Neural progenitor cell (in vitro differentiated cells): ENCODE data around the gene CD70. TPM values are rescaled to one million over a fixed set of nuclear protein-coding genes. Genes with fewer than 3 reads are reported as not detected.

ENCODE experiments used
- DNase-seq: peaks from one replicate; pipeline ENCODE4 v3.0.0-alpha.2; 2016; ENCODE audit warnings: low spot score
- H2AFZ ChIP-seq: fragments of 200-600 bp; sonication (generic); replicated peaks from 2 replicates; pipeline ENCODE4 v1.6.1; 2016; ENCODE audit warnings: antibody characterized with exemption
- H3F3A ChIP-seq: fragments of 200-600 bp; sonication (generic); 2 replicates; pipeline ENCODE4 v1.6.1; 2016; ENCODE audit warnings: antibody characterized with exemption, low read depth
- H3K27ac ChIP-seq: fragments of 200-600 bp; sonication (generic); 2 replicates; pipeline ENCODE4 v1.5.1; 2016; ENCODE audit warnings: mild to moderate bottlenecking
- H3K27me3 ChIP-seq: fragments of 200-600 bp; sonication (generic); 2 replicates; pipeline ENCODE4 v1.6.1; 2016; ENCODE audit warnings: mild to moderate bottlenecking, moderate library complexity
- H3K36me3 ChIP-seq: fragments of 200-600 bp; sonication (generic); 2 replicates; pipeline ENCODE4 v1.5.1; 2016
- H3K4me1 ChIP-seq: fragments of 200-600 bp; sonication (generic); 2 replicates; pipeline ENCODE4 v1.6.1; 2016; ENCODE audit warnings: mixed run types
- H3K4me2 ChIP-seq: fragments of 200-600 bp; sonication (generic); 2 replicates; pipeline ENCODE4 v1.6.1; 2016
- H3K4me3 ChIP-seq: fragments of 200-600 bp; sonication (generic); 2 replicates; pipeline ENCODE4 v1.5.1; 2016
- H3K79me2 ChIP-seq: fragments of 200-600 bp; sonication (generic); 2 replicates; pipeline ENCODE4 v1.6.1; 2016; ENCODE audit warnings: low read depth
- H3K9ac ChIP-seq: fragments of 200-600 bp; sonication (generic); 2 replicates; pipeline ENCODE4 v1.6.1; 2016
- H3K9me3 ChIP-seq: fragments of 200-600 bp; sonication (generic); 2 replicates; pipeline ENCODE4 v1.5.1; 2016; ENCODE audit warnings: low read depth
- H4K20me1 ChIP-seq: fragments of 200-600 bp; sonication (generic); 2 replicates; pipeline ENCODE4 v1.6.1; 2016; ENCODE audit warnings: low read depth
- H3K27ac Mint-ChIP-seq: 3 replicates; pipeline ENCODE4 v1.8.0; 2021; ENCODE audit warnings: mixed read lengths
- H3K27me3 Mint-ChIP-seq: 2 replicates; pipeline ENCODE4 v1.8.0; 2022; ENCODE audit warnings: low read depth, mild to moderate bottlenecking, inconsistent platforms, moderate library complexity, mixed read lengths; ENCODE audit not compliant: insufficient read depth
- H3K36me3 Mint-ChIP-seq: 3 replicates; pipeline ENCODE4 v1.8.0; 2021; ENCODE audit warnings: mixed read lengths
- H3K4me1 Mint-ChIP-seq: 3 replicates; pipeline ENCODE4 v1.8.0; 2021; ENCODE audit warnings: mixed read lengths
- H3K4me3 Mint-ChIP-seq: 3 replicates; pipeline ENCODE4 v1.8.0; 2021; ENCODE audit warnings: mild to moderate bottlenecking, moderate library complexity, mixed read lengths
- H3K9me3 Mint-ChIP-seq: 3 replicates; pipeline ENCODE4 v1.8.0; 2020; ENCODE audit warnings: mixed read lengths
- CTCF ChIP-seq: fragments of 200-600 bp; sonication (generic); IDR thresholded peaks from 2 replicates; pipeline ENCODE4 v1.5.1; 2017; ENCODE audit warnings: antibody characterized with exemption, mild to moderate bottlenecking
- EZH2 ChIP-seq: fragments of 200-600 bp; sonication (generic); IDR thresholded peaks from 2 replicates; pipeline ENCODE4 v1.6.1; 2017; ENCODE audit warnings: antibody characterized with exemption, mild to moderate bottlenecking, moderate library complexity
- EZH2phosphoT487 ChIP-seq: fragments of 200-600 bp; sonication (generic); IDR thresholded peaks from 2 replicates; pipeline ENCODE4 v1.6.1; 2017; ENCODE audit warnings: antibody characterized with exemption
- total RNA-seq: library from RNA; depleted of rRNA; stranded (reverse); fragments of >200 nt; gene quantifications from 2 replicates; pipeline ENCODE4 v1.2.3, GENCODE V29; 2015; ENCODE audit warnings: low replicate concordance

CD70 gene
- total RNA-seq, 1 donor from 2014 or later = not detected

GRCh38 chr19:6617374-6617773 is 26.4 kb upstream of the CD70 start:
- Mint-ChIP-seq H3K36me3 (no peaks in the 10 kb centered on the region), H3K9me3 (peaks cover 5% of the 10 kb centered on the region), H3K4me1 (no peaks in the 10 kb centered on the region), H3K27ac (no peak overlapping the region), H3K4me3 (no peak overlapping the region), H3K27me3 (peaks cover 4% of the 10 kb centered on the region)
- no peak overlapping the region for H2AFZ ChIP-seq
- no peak overlapping the region for H3K4me2 ChIP-seq
- DNase-seq = no peak
- H3K27ac ChIP-seq = no peak overlapping the region
- no peaks in the 10 kb centered on the region for H3K4me1 ChIP-seq
- H3K4me3 ChIP-seq = no peak overlapping the region
- H3F3A ChIP-seq = no peaks in the 10 kb centered on the region
- no peak overlapping the region for H3K9ac ChIP-seq
- H4K20me1 ChIP-seq = no peaks in the 10 kb centered on the region
- H3K9me3 ChIP-seq = no peaks in the 10 kb centered on the region
- H3K79me2 ChIP-seq = no peaks in the 10 kb centered on the region
- H3K36me3 ChIP-seq = no peaks in the 10 kb centered on the region
- TF ChIP-seq EZH2phosphoT487 (no peak), CTCF (no peak)
- H3K27me3 ChIP-seq = peaks cover 6% of the 10 kb centered on the region

GRCh38 chr19:6616011-6616410 is 25.1 kb upstream of the CD70 start:
- Histone ChIP-seq H3K9ac (no peak overlapping the region), H2AFZ (no peak overlapping the region), H4K20me1 (no peaks in the 10 kb centered on the region), H3K79me2 (no peaks in the 10 kb centered on the region), H3K9me3 (no peaks in the 10 kb centered on the region), H3K36me3 (no peaks in the 10 kb centered on the region), H3K4me1 (no peaks in the 10 kb centered on the region), H3F3A (no peaks in the 10 kb centered on the region), H3K4me2 (no peak overlapping the region), H3K4me3 (no peak overlapping the region), H3K27ac (no peak overlapping the region), H3K27me3 (peaks cover 11% of the 10 kb centered on the region)
- Mint-ChIP-seq H3K4me3 (no peak overlapping the region), H3K36me3 (no peaks in the 10 kb centered on the region), H3K27me3 (peaks cover 4% of the 10 kb centered on the region), H3K4me1 (no peaks in the 10 kb centered on the region), H3K9me3 (peaks cover 3% of the 10 kb centered on the region), H3K27ac (no peak overlapping the region)
- DNase-seq = no peak
- TF ChIP-seq CTCF (no peak), EZH2 (no peak), EZH2phosphoT487 (no peak)

GRCh38 chr19:6613711-6614110 is 22.8 kb upstream of the CD70 start:
- Histone ChIP-seq H3K9ac (no peak overlapping the region), H3K27ac (no peak overlapping the region), H2AFZ (no peak overlapping the region), H3K4me1 (no peaks in the 10 kb centered on the region), H3F3A (no peaks in the 10 kb centered on the region), H3K4me2 (no peak overlapping the region), H3K9me3 (no peaks in the 10 kb centered on the region), H3K79me2 (no peaks in the 10 kb centered on the region), H3K4me3 (no peak overlapping the region), H3K27me3 (peaks cover 12% of the 10 kb centered on the region), H3K36me3 (no peaks in the 10 kb centered on the region), H4K20me1 (no peaks in the 10 kb centered on the region)
- no peak for DNase-seq
- H3K27ac Mint-ChIP-seq = no peak overlapping the region
- H3K36me3 Mint-ChIP-seq = no peaks in the 10 kb centered on the region
- no peak overlapping the region for H3K4me3 Mint-ChIP-seq
- TF ChIP-seq EZH2 (no peak), CTCF (no peak), EZH2phosphoT487 (no peak)
- peaks cover 3% of the 10 kb centered on the region for H3K9me3 Mint-ChIP-seq
- H3K27me3 Mint-ChIP-seq = peaks cover 7% of the 10 kb centered on the region
- no peaks in the 10 kb centered on the region for H3K4me1 Mint-ChIP-seq
